Mesenchymal stem cell (in vitro differentiated cells and primary cell): ENCODE results near the gene ZKSCAN4.

Source experiments
- DNase-seq: peaks from one replicate; pipeline ENCODE4 v3.0.0-alpha.2; 2013
- H2AFZ ChIP-seq: one replicate; pipeline ENCODE4 v1.6.1; 2013; ENCODE audit warnings: low read depth, mild to moderate bottlenecking, control low read depth, inconsistent platforms, low read length, moderate library complexity
- H2AK5ac ChIP-seq: 2 replicates; pipeline ENCODE4 v1.6.1; 2013; ENCODE audit warnings: low read length, moderate library complexity, mild to moderate bottlenecking, inconsistent platforms; ENCODE audit not compliant: severe bottlenecking
- H2BK120ac ChIP-seq: one replicate; pipeline ENCODE4 v1.6.1; 2013; ENCODE audit warnings: low read depth, mild to moderate bottlenecking, inconsistent platforms, low read length, moderate library complexity
- H2BK12ac ChIP-seq, 2 experiments: one replicate each; pipeline ENCODE4 v1.6.1; 2013; ENCODE audit warnings: inconsistent platforms in 2 of 2, low read length in 2 of 2, mild to moderate bottlenecking in 2 of 2, moderate library complexity in 2 of 2, control low read depth in 1 of 2
- H2BK15ac ChIP-seq: one replicate; pipeline ENCODE4 v1.6.1; 2013; ENCODE audit warnings: mild to moderate bottlenecking, low read depth, inconsistent platforms; ENCODE audit not compliant: poor library complexity, severe bottlenecking
- H2BK5ac ChIP-seq: 2 replicates; pipeline ENCODE4 v1.6.1; 2013; ENCODE audit warnings: low read depth, mild to moderate bottlenecking, low read length, control low read depth, inconsistent platforms; ENCODE audit not compliant: poor library complexity, severe bottlenecking
- H3K14ac ChIP-seq, 2 experiments: one replicate each; pipeline ENCODE4 v1.6.1; 2013; ENCODE audit warnings: inconsistent platforms in 2 of 2, low read length in 2 of 2, control low read depth in 1 of 2, mild to moderate bottlenecking in 1 of 2, moderate library complexity in 1 of 2
- H3K18ac ChIP-seq, 2 experiments: one replicate each; pipeline ENCODE4 v1.6.1; 2013; ENCODE audit warnings: inconsistent platforms in 2 of 2, low read length in 2 of 2, control low read depth in 1 of 2, low read depth in 1 of 2, mild to moderate bottlenecking in 1 of 2
- H3K23ac ChIP-seq, 2 experiments: one replicate each; pipeline ENCODE4 v1.6.1; 2013; ENCODE audit warnings: inconsistent platforms in 2 of 2, low read length in 2 of 2, mild to moderate bottlenecking in 2 of 2, moderate library complexity in 2 of 2, control low read depth in 1 of 2
- H3K27ac ChIP-seq: 2 replicates; pipeline ENCODE4 v1.5.1; 2013; ENCODE audit warnings: mild to moderate bottlenecking, moderate library complexity, low read length, control low read depth, inconsistent platforms; ENCODE audit not compliant: poor library complexity, severe bottlenecking
- H3K27me3 ChIP-seq, 2 experiments: 2 replicates each; pipeline versions ENCODE4 v1.6.1 to v1.7.0; 2013; ENCODE audit warnings: low read length in 2 of 2, mild to moderate bottlenecking in 2 of 2, moderate library complexity in 2 of 2, control low read depth in 1 of 2, inconsistent platforms in 1 of 2; ENCODE audit not compliant: control insufficient read depth in 1 of 2, insufficient read depth in 1 of 2
- H3K36me3 ChIP-seq, 2 experiments: 2 replicates each; pipeline versions ENCODE4 v1.6.1 to v1.7.0; 2013; ENCODE audit warnings: low read length in 2 of 2, control low read depth in 1 of 2, inconsistent platforms in 1 of 2, low read depth in 1 of 2, mild to moderate bottlenecking in 1 of 2; ENCODE audit not compliant: insufficient read depth in 2 of 2, control insufficient read depth in 1 of 2
- H3K4ac ChIP-seq, 2 experiments: one replicate each; pipeline ENCODE4 v1.6.1; 2013; ENCODE audit warnings: inconsistent platforms in 2 of 2, low read length in 2 of 2, mild to moderate bottlenecking in 2 of 2, moderate library complexity in 2 of 2, control low read depth in 1 of 2, low read depth in 1 of 2
- H3K4me1 ChIP-seq: 2 replicates; pipeline ENCODE4 v1.6.1; 2013; ENCODE audit warnings: low read depth, low read length, control low read depth; ENCODE audit not compliant: control insufficient read depth, insufficient read depth
- H3K4me2 ChIP-seq: 2 replicates; pipeline ENCODE4 v1.6.1; 2013; ENCODE audit warnings: low read length, mild to moderate bottlenecking, inconsistent platforms; ENCODE audit not compliant: poor library complexity, severe bottlenecking
- H3K4me3 ChIP-seq, 2 experiments: 2 replicates each; pipeline versions ENCODE4 v1.5.1 to v1.7.0; 2013; ENCODE audit warnings: low read length in 2 of 2, mild to moderate bottlenecking in 2 of 2, control low read depth in 1 of 2, low read depth in 1 of 2; ENCODE audit not compliant: insufficient read depth in 1 of 2
- H3K79me1 ChIP-seq: replicated peaks from 2 replicates; pipeline ENCODE4 v1.6.1; 2013; ENCODE audit warnings: mild to moderate bottlenecking, control low read depth, low read length, inconsistent platforms; ENCODE audit not compliant: poor library complexity, severe bottlenecking
- H3K9ac ChIP-seq: 2 replicates; pipeline ENCODE4 v1.7.0; 2013; ENCODE audit warnings: mild to moderate bottlenecking, low read length, moderate library complexity
- H3K9me3 ChIP-seq: 2 replicates; pipeline ENCODE4 v1.7.0; 2013; ENCODE audit warnings: mild to moderate bottlenecking, low read length; ENCODE audit not compliant: control insufficient read depth
- H4K8ac ChIP-seq: one replicate; pipeline ENCODE4 v1.6.1; 2013; ENCODE audit warnings: inconsistent platforms, mild to moderate bottlenecking, low read length, moderate library complexity
- H4K91ac ChIP-seq: one replicate; pipeline ENCODE4 v1.6.1; 2013; ENCODE audit warnings: mild to moderate bottlenecking, low read length, inconsistent platforms
- WGBS: methylation state at CpG from one replicate; pipeline ENCODE4 v1.1.7; 2013; ENCODE audit warnings: mixed read lengths; 5-methylcytosine and 5-hydroxymethylcytosine counted together

Gene ZKSCAN4

GRCh38 chr6:28239636-28240035 is 12.4 kb downstream of the ZKSCAN4 start:
- Histone ChIP-seq H2BK12ac (no peak overlapping the region), H3K4ac (no peak overlapping the region), H3K18ac (no peak overlapping the region), H2BK15ac (no peak overlapping the region), H4K91ac (no peak overlapping the region), H3K27ac (no peak overlapping the region), H3K4me3 (no peak overlapping the region), H2AFZ (no peak overlapping the region), H3K9ac (no peak overlapping the region), H3K4me2 (no peak overlapping the region), H2AK5ac (no peak overlapping the region), H2BK120ac (no peak overlapping the region), H4K8ac (no peak overlapping the region), H3K79me1 (peaks cover 7% of the 10 kb centered on the region), H3K4me1 (no peaks in the 10 kb centered on the region), H3K36me3 (peaks cover 0 to 31% of the 10 kb centered on the region in 2 experiments), H2BK5ac (no peak overlapping the region), H3K14ac (no peak overlapping the region), H3K23ac (no peak overlapping the region), H3K27me3 (no peaks in the 10 kb centered on the region), H3K9me3 (no peaks in the 10 kb centered on the region)
- no CpG with 5 or more reads among the region's 1 CpG for WGBS
- DNase-seq = no peak

DNA sequence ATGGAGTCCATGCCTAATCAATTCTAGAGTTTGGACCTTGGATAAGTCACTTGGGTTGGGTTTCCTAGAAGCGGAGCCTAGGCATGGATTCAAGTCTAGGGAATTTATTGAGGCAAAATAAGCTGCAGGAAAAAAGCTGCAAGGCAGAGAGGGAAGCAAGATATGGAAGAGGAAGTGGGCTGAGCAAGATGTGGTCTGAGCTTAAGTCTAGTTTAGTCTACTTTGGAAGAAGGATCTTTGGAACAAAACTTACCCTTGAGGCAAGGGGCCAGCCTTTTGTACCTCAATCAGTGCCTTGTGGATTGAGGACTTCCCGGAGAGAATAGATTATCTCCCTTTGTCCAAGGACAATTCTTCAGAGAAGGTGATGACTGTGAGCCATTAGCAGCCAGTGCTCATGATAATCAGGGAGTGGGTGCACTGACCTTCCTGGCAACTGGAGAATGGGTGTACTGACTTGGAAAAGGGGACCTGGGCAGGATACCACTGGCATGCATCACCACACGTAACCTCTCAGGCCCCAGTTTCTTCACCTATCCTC is 16.1 kb downstream of the ZKSCAN4 start:
- Histone ChIP-seq H3K4me1 (no peaks in the 10 kb centered on the region), H3K27me3 (no peaks in the 10 kb centered on the region), H3K9ac (no peak overlapping the region), H3K18ac (no peak overlapping the region), H2BK15ac (no peak overlapping the region), H3K4me3 (no peak overlapping the region), H2AK5ac (no peak overlapping the region), H2BK5ac (no peak overlapping the region), H2BK120ac (no peak overlapping the region), H3K4ac (no peak overlapping the region), H3K23ac (no peak overlapping the region), H3K4me2 (no peak overlapping the region), H3K36me3 (peaks cover 24 to 50% of the 10 kb centered on the region in 2 experiments), H3K27ac (no peak overlapping the region), H3K14ac (no peak overlapping the region), H3K9me3 (no peaks in the 10 kb centered on the region), H2BK12ac (no peak overlapping the region), H2AFZ (no peak overlapping the region), H4K8ac (no peak overlapping the region), H3K79me1 (peaks cover 22% of the 10 kb centered on the region), H4K91ac (no peak overlapping the region)
- DNase-seq = no peak
- WGBS = 94% methylated on average over 2 of the region's 3 CpGs

DNA sequence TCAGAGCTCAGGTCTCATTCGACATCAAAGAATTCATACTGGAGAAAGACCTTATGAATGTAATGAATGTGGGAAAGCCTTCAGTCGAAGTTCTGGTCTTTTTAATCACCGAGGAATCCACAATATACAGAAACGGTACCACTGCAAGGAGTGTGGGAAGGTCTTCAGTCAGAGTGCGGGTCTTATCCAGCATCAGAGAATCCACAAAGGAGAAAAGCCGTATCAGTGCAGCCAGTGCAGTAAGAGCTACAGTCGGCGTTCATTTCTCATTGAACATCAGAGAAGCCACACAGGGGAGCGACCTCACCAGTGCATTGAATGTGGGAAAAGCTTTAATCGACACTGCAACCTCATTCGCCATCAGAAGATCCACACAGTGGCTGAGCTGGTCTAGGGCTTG is 19.3 kb downstream of the ZKSCAN4 start:
- Histone ChIP-seq H4K8ac (no peak overlapping the region), H3K9ac (no peak overlapping the region), H2AFZ (no peak overlapping the region), H3K27me3 (no peaks in the 10 kb centered on the region), H3K4me1 (no peaks in the 10 kb centered on the region), H3K4me2 (no peak overlapping the region), H2BK5ac (no peak overlapping the region), H2BK120ac (no peak overlapping the region), H2BK15ac (no peak overlapping the region), H2AK5ac (no peak overlapping the region), H3K4ac (no peak overlapping the region), H3K4me3 (no peak overlapping the region), H3K23ac (no peak overlapping the region), H4K91ac (no peak overlapping the region), H2BK12ac (no peak overlapping the region), H3K79me1 (peaks cover 31% of the 10 kb centered on the region), H3K18ac (no peak overlapping the region), H3K9me3 (no peaks in the 10 kb centered on the region), H3K14ac (no peak overlapping the region), H3K27ac (no peak overlapping the region), H3K36me3 (peaks cover 27 to 74% of the 10 kb centered on the region in 2 experiments)
- DNase-seq = no peak
- WGBS = 98% methylated on average over 11 of the region's 11 CpGs

DNA sequence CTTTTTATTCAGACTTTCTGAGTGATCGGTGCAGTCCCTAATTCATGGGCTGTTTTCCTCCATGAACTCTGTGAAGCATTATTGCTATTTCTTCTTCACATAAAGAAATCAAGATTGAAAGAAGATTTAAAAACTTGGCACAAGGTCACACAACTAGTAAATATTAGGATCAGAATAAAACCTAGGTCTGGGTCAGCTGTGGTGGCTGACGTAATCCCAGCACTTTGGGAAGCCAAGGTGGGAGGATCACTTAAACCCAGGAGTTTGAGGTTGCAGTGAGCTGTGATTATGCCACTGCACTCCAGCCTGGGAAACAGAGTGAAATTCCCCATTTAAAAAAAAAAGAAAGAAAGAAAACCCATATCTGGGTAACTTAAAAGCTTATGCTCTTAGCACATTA is 25.6 kb downstream of the ZKSCAN4 start:
- Histone ChIP-seq H4K8ac (no peak overlapping the region), H3K4me2 (peak overlapping the region; percentile 72), H3K27ac (no peak overlapping the region), H3K9me3 (no peaks in the 10 kb centered on the region), H3K4me3 (peak overlapping the region in 1 of 2 experiments; percentile 97), H3K4ac (no peak overlapping the region), H4K91ac (no peak overlapping the region), H3K14ac (no peak overlapping the region), H3K36me3 (peaks cover 15 to 43% of the 10 kb centered on the region in 2 experiments), H2AK5ac (no peak overlapping the region), H3K79me1 (peaks cover 20% of the 10 kb centered on the region), H3K18ac (no peak overlapping the region), H3K4me1 (no peaks in the 10 kb centered on the region), H2BK120ac (no peak overlapping the region), H3K9ac (peak overlapping the region; percentile 95), H2BK5ac (no peak overlapping the region), H2BK15ac (no peak overlapping the region), H3K23ac (no peak overlapping the region), H2BK12ac (no peak overlapping the region), H2AFZ (no peak overlapping the region), H3K27me3 (no peaks in the 10 kb centered on the region)
- WGBS = no CpG with 5 or more reads among the region's 2 CpGs
- no peak for DNase-seq
